GM12865 (cell line): ENCODE data around the gene ACTN1.

Experiments
- DNase-seq: peaks from one replicate; pipeline ENCODE4 v3.0.0; 2010; ENCODE audit warnings: low read depth
- H3K4me3 ChIP-seq: 2 replicates; pipeline ENCODE4 v1.5.1; 2011; ENCODE audit warnings: mild to moderate bottlenecking, low read depth, low read length, control low read depth
- CTCF ChIP-seq: IDR thresholded peaks from 2 replicates; pipeline ENCODE4 v1.5.1; 2011; ENCODE audit warnings: low read length, control low read depth, low read depth, inconsistent platforms; ENCODE audit not compliant: insufficient read depth; ENCODE audit errors: missing control alignments

The ACTN1 gene

GRCh38 chr14:68892961-68893360, 86.1 kb downstream of the ACTN1 start:
- TF ChIP-seq CTCF = no peak
- no peak for DNase-seq
- H3K4me3 ChIP-seq = no peak overlapping the region

GRCh38 chr14:68891851-68892660, 87.0 kb downstream of the ACTN1 start:
- DNase-seq = no peak
- no peak overlapping the region for H3K4me3 ChIP-seq
- TF ChIP-seq CTCF = no peak

GRCh38 chr14:68890173-68890931, 88.8 kb downstream of the ACTN1 start:
- no peak for DNase-seq
- no peak overlapping the region for H3K4me3 ChIP-seq
- TF ChIP-seq CTCF = no peak

- no peak for TF ChIP-seq CTCF
- DNase-seq = no peak
- no peak overlapping the region for H3K4me3 ChIP-seq
These were observed 90.2 kb downstream of the ACTN1 start for GRCh38 chr14:68888883-68889282.

GRCh38 chr14:68888025-68888850, 90.9 kb downstream of the ACTN1 start:
- DNase-seq = no peak
- TF ChIP-seq CTCF = no peak
- no peak overlapping the region for H3K4me3 ChIP-seq

GRCh38 chr14:68886109-68886434, 93.0 kb downstream of the ACTN1 start:
- H3K4me3 ChIP-seq = no peak overlapping the region
- no peak for DNase-seq
- no peak for TF ChIP-seq CTCF
